HG03520 (cell line): ENCODE measurements around the gene SCUBE1.
A peak's percentile ranks its signal among the peaks of the same experiment; 100 is the strongest.
"Not testable (repeated sequence)": the region's sequence is repeated elsewhere in the genome, so short reads cannot be mapped to it uniquely, and the experiment has no call there.

ENCODE experiments used
- ATAC-seq: cut with Tn5 transposase; IDR thresholded peaks from one replicate; pipeline ENCODE4 v1.9.1; 2021; ENCODE audit warnings: mild to moderate bottlenecking, moderate library complexity; ENCODE audit not compliant: unreplicated experiment

Gene SCUBE1

GRCh38 chr22:43287441-43287840 lies 55.7 kb downstream of the SCUBE1 start:
- no peak for ATAC-seq

DNA sequence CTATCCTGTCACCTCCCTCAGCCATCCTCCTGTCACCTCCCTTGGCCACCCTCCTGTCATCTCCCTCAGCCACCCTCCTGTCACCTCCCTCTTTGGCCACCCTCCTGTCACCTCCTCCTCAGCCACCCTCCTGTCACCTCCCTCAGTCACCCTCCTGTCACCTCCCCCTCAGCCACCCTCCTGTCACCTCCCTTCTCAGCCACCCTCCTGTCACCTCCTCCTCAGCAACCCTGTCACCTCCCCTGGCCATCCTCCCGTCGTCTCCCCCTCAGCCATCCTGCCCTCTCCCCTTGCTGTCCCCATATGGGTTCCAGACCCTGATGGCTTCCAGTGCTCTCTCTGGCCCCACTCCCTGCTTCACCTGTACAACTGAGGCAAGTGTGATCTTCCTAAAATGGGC lies 61.8 kb downstream of the SCUBE1 start:
- ATAC-seq: no peak

GRCh38 chr22:43280523-43280886 lies 62.7 kb downstream of the SCUBE1 start:
- not testable (repeated sequence) for ATAC-seq

DNA sequence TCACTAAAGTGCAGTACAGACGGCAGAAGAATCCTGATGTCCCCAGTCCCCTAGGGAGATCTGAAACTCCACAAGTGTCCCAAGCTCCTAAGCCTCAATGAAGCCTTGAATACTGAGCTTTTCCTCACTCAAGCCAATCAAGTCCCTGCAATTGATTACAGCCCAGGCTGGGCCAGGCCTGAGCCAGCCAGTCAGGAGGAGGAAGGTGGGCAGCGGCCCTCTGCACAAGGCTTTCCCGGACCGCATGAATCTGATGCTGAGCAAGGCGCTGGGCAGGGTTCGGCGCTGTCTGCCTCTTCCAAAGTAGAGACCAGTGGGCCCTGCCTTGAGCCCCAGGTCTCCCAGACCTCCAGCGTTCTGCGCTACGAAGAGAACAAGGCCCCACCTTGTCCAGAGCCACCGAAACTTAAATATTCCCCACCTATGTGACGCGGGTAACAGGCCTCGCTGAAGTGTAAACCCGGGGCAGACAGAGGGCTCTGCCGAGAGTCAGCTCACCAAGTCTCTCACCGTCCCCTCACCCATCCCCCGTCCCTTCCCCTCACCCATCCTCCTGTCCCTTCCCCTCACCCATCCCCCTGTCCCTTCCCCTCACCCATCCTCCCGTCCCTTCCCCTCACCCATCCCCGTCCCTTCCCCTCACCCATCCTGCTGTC lies 63.2 kb downstream of the SCUBE1 start:
- ATAC-seq: no peak

GRCh38 chr22:43277987-43278601 lies 65.1 kb downstream of the SCUBE1 start:
- no peak for ATAC-seq

GRCh38 chr22:43277091-43277490 lies 66.1 kb downstream of the SCUBE1 start:
- ATAC-seq: no peak

DNA sequence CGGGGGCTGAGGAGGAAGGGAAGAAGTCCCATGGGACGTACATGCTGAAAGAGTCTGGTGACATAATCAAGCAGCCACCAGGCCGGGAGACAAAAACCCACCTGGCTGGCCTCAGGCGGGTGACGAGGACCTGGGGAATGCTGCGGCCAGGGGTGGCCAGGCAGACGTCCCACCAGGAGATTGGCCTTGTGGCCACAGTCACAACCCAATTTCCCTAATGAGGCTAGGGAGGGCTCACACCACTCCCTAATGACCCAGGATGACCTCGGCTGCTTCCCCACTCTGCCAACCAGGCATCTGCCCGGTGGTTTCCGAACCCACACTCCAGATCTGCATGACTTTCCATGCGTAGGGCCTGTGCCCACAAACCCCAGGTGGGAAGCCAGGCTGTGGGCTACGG lies 66.9 kb downstream of the SCUBE1 start:
- ATAC-seq: no peak

GRCh38 chr22:43275545-43276317 lies 67.4 kb downstream of the SCUBE1 start:
- no peak for ATAC-seq

DNA sequence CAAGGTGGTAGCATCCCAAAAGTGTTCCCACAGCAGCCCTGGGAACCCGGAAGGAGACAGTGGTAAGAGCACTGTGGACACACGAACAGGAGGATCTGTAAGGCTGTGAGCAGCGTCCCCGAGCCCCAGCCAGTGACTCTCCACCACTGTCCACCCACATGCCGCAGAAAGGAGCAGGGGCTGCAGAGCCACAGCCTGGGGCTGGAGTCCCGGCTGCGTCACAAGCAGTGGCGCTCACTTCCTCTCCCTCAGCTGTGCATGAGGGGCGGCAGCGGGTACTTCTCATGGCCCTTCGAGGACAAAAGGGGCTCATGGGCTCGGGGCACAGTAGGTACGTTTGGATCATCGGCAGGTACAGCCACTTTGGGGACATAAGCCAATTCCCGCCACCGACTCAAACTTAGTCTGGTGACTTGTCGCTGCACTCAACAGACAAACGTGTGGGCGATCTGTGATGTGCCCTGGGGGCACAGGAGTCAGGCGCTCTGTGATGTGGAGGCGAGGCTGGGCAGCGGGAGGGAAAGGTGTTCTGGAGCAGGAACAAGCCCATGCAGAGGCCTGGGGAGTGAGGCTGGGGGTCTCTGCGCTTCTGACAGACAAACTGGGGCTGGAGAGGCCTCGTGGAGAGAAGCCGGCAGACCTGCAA lies 68.5 kb downstream of the SCUBE1 start:
- no peak for ATAC-seq

- no peak for ATAC-seq
Observed at GRCh38 chr22:43273902-43274484, 69.2 kb downstream of the SCUBE1 start.

DNA sequence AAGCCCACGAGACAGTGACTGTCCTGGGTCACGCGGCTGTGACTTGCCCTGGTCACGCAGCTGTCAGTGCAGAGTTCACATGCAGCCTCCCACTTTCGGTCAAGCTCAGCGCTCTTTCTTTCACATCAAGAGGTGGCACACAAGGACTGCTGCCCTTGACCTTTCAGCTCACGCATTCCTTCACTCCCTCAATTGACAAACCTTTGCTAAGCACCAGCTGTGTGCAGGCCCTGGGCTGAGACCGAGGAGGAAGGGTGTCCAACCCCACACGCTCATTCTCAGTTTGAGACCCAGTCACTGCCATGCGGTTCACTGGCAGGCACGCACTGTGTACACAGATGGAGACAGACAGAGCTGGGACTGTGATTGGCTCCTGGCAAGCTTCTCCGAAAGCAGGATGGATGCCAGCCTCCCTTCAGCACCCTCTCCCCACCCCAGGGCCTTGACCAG lies 70.3 kb downstream of the SCUBE1 start:
- no peak for ATAC-seq

- no peak for ATAC-seq
Observed at GRCh38 chr22:43272301-43272700, 70.9 kb downstream of the SCUBE1 start.

DNA sequence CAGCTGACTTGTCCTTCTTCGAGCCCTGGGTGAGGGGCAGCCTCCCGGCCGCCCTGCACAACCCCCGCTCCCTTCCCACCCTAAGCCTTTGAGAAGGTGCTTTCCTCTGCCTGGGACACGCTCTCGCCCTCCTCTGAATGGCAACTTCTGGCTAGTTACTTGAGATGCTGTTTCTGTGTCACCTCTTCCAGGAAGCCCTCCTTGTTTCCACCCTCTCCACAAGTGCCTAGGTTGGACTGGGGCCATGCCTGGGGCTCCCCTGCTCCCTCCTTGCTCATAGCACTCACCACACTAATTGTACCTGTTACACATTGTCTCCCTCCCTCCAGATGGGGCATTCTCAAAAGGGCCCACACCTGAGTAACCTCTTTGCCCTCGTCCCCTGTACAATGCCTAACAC lies 72.2 kb downstream of the SCUBE1 start:
- ATAC-seq: no peak

GRCh38 chr22:43270314-43270908 lies 72.8 kb downstream of the SCUBE1 start:
- peak; percentile 46 for ATAC-seq

DNA sequence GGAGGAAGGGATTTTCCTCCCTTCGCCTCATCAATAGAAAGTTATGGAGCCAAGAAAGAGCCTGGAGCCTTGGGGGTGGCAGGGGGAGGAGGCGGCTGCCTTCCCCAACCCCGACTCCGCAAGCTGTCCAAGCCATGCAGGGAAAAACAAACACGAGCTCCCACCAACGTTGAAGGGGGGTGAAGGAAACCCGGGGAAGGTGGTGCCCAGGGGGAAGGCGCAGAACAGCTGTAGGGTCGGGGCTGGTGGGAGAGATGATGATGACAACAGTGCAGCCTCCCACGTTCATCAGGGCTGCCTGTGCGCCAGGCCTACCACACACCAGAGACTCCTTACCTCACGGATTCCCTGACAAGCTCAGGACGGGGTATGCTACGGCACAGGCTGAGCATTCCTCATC lies 73.5 kb downstream of the SCUBE1 start:
- no peak for ATAC-seq

GRCh38 chr22:43269246-43269645 lies 73.9 kb downstream of the SCUBE1 start:
- ATAC-seq: no peak

DNA sequence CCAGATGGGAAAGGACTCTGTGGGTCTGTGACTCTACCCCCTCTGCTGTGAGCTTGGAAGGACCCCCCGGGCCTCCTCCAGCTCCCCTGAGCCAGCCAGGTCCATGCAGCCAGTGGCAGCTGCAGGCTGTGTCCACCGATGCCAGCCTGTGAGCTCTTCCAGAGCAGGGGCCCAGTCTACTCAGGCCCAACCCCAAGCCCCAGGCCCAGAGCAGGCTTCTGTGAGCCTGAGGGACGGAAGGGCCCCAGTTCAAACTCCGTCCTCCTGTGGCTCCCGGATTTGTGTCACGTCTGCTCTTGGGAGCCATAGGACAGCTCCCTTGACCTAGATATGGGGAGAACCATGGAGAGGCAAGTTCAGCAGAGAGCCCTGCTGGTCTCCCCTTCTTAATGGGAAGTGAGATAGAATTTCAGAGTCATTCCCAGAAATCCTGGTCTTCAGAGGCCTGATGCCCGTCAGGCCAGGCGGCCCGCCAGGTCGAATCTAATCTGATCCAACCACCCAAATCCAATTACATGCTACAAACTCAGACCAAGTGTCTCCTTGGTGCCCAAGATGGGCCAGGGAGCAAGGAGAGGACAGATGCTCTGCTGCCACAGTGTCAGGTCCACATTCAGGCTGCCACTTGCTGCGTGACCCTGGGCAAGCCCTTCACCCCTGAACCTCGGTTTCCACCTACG lies 75.1 kb downstream of the SCUBE1 start:
- ATAC-seq: no peak

GRCh38 chr22:43267332-43267980 lies 75.7 kb downstream of the SCUBE1 start:
- no peak for ATAC-seq

DNA sequence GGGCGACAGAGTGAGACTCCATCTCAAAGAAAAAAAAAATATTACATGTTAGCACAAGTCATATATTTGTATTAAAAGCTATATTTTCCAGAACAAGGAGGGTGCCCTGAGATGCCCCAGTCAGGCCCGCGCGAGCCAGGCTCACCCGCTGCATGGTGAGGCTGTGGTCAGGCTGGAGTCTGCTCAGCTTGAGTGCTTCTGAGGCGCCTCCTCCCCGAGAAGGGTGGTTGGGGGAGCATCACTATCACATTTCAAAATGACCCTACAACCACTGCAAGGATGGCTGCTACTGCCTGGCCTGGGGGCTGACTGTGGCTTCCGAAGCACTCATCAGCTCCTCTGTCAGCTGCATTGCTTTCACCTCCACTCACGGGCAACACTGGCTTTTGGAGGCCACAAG lies 77.1 kb downstream of the SCUBE1 start:
- no peak for ATAC-seq
